Calu3 (cell line): ENCODE measurements around the gene SGSM2. TPM values are rescaled to one million over a fixed set of nuclear protein-coding genes. Genes with fewer than 3 reads are reported as not detected.

Experiments used
- BruUV-seq: library from RNA; stranded (reverse); fragments of 400-500 nt; replicated peaks from 2 replicates; lab custom pipeline; 2021; lab: Mats Ljungman, UMichigan
- CTCF ChIA-PET: fragments of 300-600 bp; sonication (Branson Sonifier 250); formaldehyde crosslinking; loops from one replicate; lab custom pipeline; 2022; ENCODE audit warnings: antibody characterized with exemption; lab: Charles Lee
- DNase-seq: peaks from one replicate; pipeline ENCODE4 v3.0.0; 2022
- H3K27ac Mint-ChIP-seq: one replicate; pipeline ENCODE4 v1.8.0; 2022; ENCODE audit warnings: mixed read lengths; ENCODE audit not compliant: unreplicated experiment
- H3K27me3 Mint-ChIP-seq: one replicate; pipeline ENCODE4 v1.8.0; 2022; ENCODE audit warnings: mixed read lengths; ENCODE audit not compliant: unreplicated experiment
- H3K36me3 Mint-ChIP-seq: one replicate; pipeline ENCODE4 v1.8.0; 2022; ENCODE audit warnings: mild to moderate bottlenecking, moderate library complexity, mixed read lengths; ENCODE audit not compliant: insufficient read depth, unreplicated experiment
- H3K4me1 Mint-ChIP-seq: one replicate; pipeline ENCODE4 v1.8.0; 2022; ENCODE audit warnings: mild to moderate bottlenecking, low read depth, mixed read lengths; ENCODE audit not compliant: unreplicated experiment
- H3K4me3 Mint-ChIP-seq: one replicate; pipeline ENCODE4 v1.8.0; 2022; ENCODE audit warnings: mild to moderate bottlenecking, low read depth, moderate library complexity, mixed read lengths; ENCODE audit not compliant: unreplicated experiment
- H3K9me3 Mint-ChIP-seq: one replicate; pipeline ENCODE4 v1.8.0; 2022; ENCODE audit warnings: low read depth, mixed read lengths; ENCODE audit not compliant: unreplicated experiment
- CTCF ChIP-seq: fragments of 200-600 bp; IDR thresholded peaks from one replicate; pipeline ENCODE4 v1.8.0; 2022; ENCODE audit warnings: antibody characterized with exemption; ENCODE audit not compliant: unreplicated experiment
- intact Hi-C: fragments of 100-400 bp; cut with micrococcal nuclease; formaldehyde crosslinking; loops from one replicate; pipeline ENCODE4 v1.10.0; 2022; ENCODE audit not compliant: unreplicated experiment
- total RNA-seq: library from RNA; stranded (reverse); gene quantifications from 2 replicates; pipeline ENCODE4 v1.2.3, GENCODE V29; 2022

SGSM2 gene
- total RNA-seq, 1 experiment from 2014 or later, result 54.9 TPM

DNA sequence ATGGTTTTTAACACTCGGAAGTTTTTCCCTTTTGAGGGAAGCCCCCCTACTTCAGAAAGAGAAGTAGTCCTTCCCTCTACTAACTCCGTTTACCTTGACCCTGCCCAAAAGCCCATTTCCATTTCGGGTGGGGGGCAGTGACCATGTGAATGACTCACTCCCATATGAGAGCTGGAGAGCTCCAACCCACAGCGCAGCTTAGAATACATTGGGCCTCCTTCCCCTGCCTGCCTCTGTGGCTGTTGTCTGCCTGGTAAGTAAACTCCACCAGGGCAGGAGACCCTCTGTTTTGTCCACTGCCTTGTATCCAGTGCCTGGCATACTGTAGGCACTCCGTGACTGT is 985 bp downstream of the SGSM2 start:
- TF ChIP-seq CTCF, result no peak
- H3K4me3 Mint-ChIP-seq, result peak overlapping the region; percentile 99
- no peak for DNase-seq
- CTCF ChIA-PET, result interaction anchor here (0.6 to 1.5 kb wide), 2 partner anchors 15 to 21 kb away, joined by 3 to 10 read pairs; no protein-coding TSS in a partner anchor
- H3K9me3 Mint-ChIP-seq, result no peaks in the 10 kb centered on the region
- no peak overlapping the region for H3K27ac Mint-ChIP-seq
- no TSS peak for BruUV-seq
- no peaks in the 10 kb centered on the region for H3K4me1 Mint-ChIP-seq
- no peaks in the 10 kb centered on the region for H3K27me3 Mint-ChIP-seq
- H3K36me3 Mint-ChIP-seq, result peaks cover 39% of the 10 kb centered on the region
- intact Hi-C loops, result no loop called here

GRCh38 chr17:2343421-2343820 is 6.1 kb downstream of the SGSM2 start:
- Mint-ChIP-seq H3K4me3 (no peak overlapping the region), H3K27ac (no peak overlapping the region), H3K27me3 (no peaks in the 10 kb centered on the region), H3K9me3 (no peaks in the 10 kb centered on the region), H3K36me3 (peaks cover 16% of the 10 kb centered on the region), H3K4me1 (peaks cover 8% of the 10 kb centered on the region)
- DNase-seq, result no peak
- intact Hi-C loops, result no loop called here
- BruUV-seq, result no TSS peak
- no peak for TF ChIP-seq CTCF
- CTCF ChIA-PET, result no interaction called here

- H3K27ac Mint-ChIP-seq, result no peak overlapping the region
- H3K4me1 Mint-ChIP-seq, result peaks cover 8% of the 10 kb centered on the region
- no peaks in the 10 kb centered on the region for H3K9me3 Mint-ChIP-seq
- no peak for TF ChIP-seq CTCF
- CTCF ChIA-PET, result no interaction called here
- DNase-seq, result no peak
- H3K36me3 Mint-ChIP-seq, result peaks cover 15% of the 10 kb centered on the region
- no peaks in the 10 kb centered on the region for H3K27me3 Mint-ChIP-seq
- no TSS peak for BruUV-seq
- no peak overlapping the region for H3K4me3 Mint-ChIP-seq
- intact Hi-C loops, result no loop called here
Observed at GRCh38 chr17:2344528-2344927, 7.2 kb downstream of the SGSM2 start.

GRCh38 chr17:2346475-2346874 is 9.2 kb downstream of the SGSM2 start:
- H3K36me3 Mint-ChIP-seq, result peaks cover 15% of the 10 kb centered on the region
- peaks cover 8% of the 10 kb centered on the region for H3K4me1 Mint-ChIP-seq
- H3K27ac Mint-ChIP-seq, result no peak overlapping the region
- H3K9me3 Mint-ChIP-seq, result no peaks in the 10 kb centered on the region
- DNase-seq, result no peak
- CTCF ChIA-PET, result interaction anchor here (0.7 kb wide), 1 partner anchor 10 kb away, joined by 4 read pairs; the partner anchor contains the start of gene TSR1
- intact Hi-C loops, result no loop called here
- TF ChIP-seq CTCF, result no peak
- no peaks in the 10 kb centered on the region for H3K27me3 Mint-ChIP-seq
- BruUV-seq, result no TSS peak
- H3K4me3 Mint-ChIP-seq, result no peak overlapping the region
